Neural cell (in vitro differentiated cells): ENCODE results near the gene ADAT3. TPM values are rescaled to one million over a fixed set of nuclear protein-coding genes. Genes with fewer than 3 reads are reported as not detected.

ENCODE experiments used
- H2AFZ ChIP-seq: fragments of 200-600, 300-800 bp; sonication (generic), shearing (Covaris generic); 2 replicates; pipeline ENCODE4 v1.6.0; 2014; ENCODE audit warnings: low read depth, mild to moderate bottlenecking, antibody characterized with exemption, low read length, moderate library complexity
- H3F3A ChIP-seq: fragments of 200-600 bp; shearing (Covaris generic); 2 replicates; pipeline ENCODE4 v1.6.1; 2016; ENCODE audit warnings: mild to moderate bottlenecking, moderate library complexity, mixed read lengths, antibody characterized with exemption, low read length; ENCODE audit not compliant: insufficient read depth, poor library complexity, severe bottlenecking
- H3K27ac ChIP-seq: fragments of 200-600, 300-800 bp; sonication (generic), shearing (Covaris generic); 2 replicates; pipeline ENCODE4 v1.5.1; 2014; ENCODE audit warnings: mild to moderate bottlenecking, low read length, moderate library complexity
- H3K27me3 ChIP-seq: fragments of 300-800, 200-600 bp; sonication (generic), shearing (Covaris generic); 2 replicates; pipeline ENCODE4 v1.6.0; 2014; ENCODE audit warnings: mild to moderate bottlenecking, low read depth, low read length, moderate library complexity; ENCODE audit not compliant: insufficient read depth
- H3K36me3 ChIP-seq: fragments of 300-800, 200-600 bp; sonication (generic), shearing (Covaris generic); 2 replicates; pipeline ENCODE4 v1.5.1; 2014; ENCODE audit warnings: mild to moderate bottlenecking, antibody characterized with exemption, low read length, moderate library complexity; ENCODE audit not compliant: insufficient read depth
- H3K4me2 ChIP-seq: fragments of 300-800, 200-600 bp; sonication (generic), shearing (Covaris generic); 2 replicates; pipeline ENCODE4 v1.6.0; 2014; ENCODE audit warnings: mild to moderate bottlenecking, low read length
- H3K4me3 ChIP-seq: fragments of 300-800, 200-600 bp; sonication (generic), shearing (Covaris generic); 2 replicates; pipeline ENCODE4 v1.5.1; 2014; ENCODE audit warnings: mild to moderate bottlenecking, low read length, moderate library complexity
- H3K79me2 ChIP-seq: fragments of 200-600 bp; shearing (Covaris generic); replicated peaks from 2 replicates; pipeline ENCODE4 v1.6.0; 2014; ENCODE audit warnings: mild to moderate bottlenecking, low read length, moderate library complexity; ENCODE audit not compliant: insufficient read depth
- H3K9ac ChIP-seq: fragments of 300-800, 200-600 bp; sonication (generic), shearing (Covaris generic); 2 replicates; pipeline ENCODE4 v1.6.1; 2016; ENCODE audit warnings: mild to moderate bottlenecking, low read length, mixed read lengths
- H3K9me2 ChIP-seq: fragments of 200-600 bp; shearing (Covaris generic); 2 replicates; pipeline ENCODE4 v1.6.1; 2016; ENCODE audit warnings: mild to moderate bottlenecking, low read length, mixed read lengths; ENCODE audit not compliant: insufficient read depth
- H3K9me3 ChIP-seq: fragments of 200-600, 300-800 bp; sonication (generic), shearing (Covaris generic); 2 replicates; pipeline ENCODE4 v1.6.1; 2016; ENCODE audit warnings: mild to moderate bottlenecking, mixed run types, low read length, moderate library complexity, mixed read lengths
- H4K20me1 ChIP-seq: fragments of 200-600 bp; shearing (Covaris generic); 2 replicates; pipeline ENCODE4 v1.6.1; 2016; ENCODE audit warnings: mild to moderate bottlenecking, mixed run types; ENCODE audit not compliant: insufficient read depth
- CTCF ChIP-seq: fragments of 450-650 bp; IDR thresholded peaks from 2 replicates; pipeline ENCODE4 v1.5.1; 2014; ENCODE audit warnings: antibody characterized with exemption, mild to moderate bottlenecking, moderate library complexity; ENCODE audit not compliant: poor library complexity, severe bottlenecking
- EP300 ChIP-seq: fragments of 450-650 bp; conservative IDR thresholded peaks from 2 replicates; pipeline ENCODE4 v1.6.1; 2014; ENCODE audit warnings: antibody characterized with exemption, mild to moderate bottlenecking, moderate library complexity; ENCODE audit not compliant: poor library complexity, severe bottlenecking
- EZH2 ChIP-seq: fragments of 200-600, 300-800 bp; shearing (Covaris generic), sonication (generic); IDR thresholded peaks from 2 replicates; pipeline ENCODE4 v1.6.1; 2014; ENCODE audit warnings: antibody characterized with exemption, low read length, borderline replicate concordance, mild to moderate bottlenecking; ENCODE audit not compliant: insufficient read depth, poor library complexity, severe bottlenecking
- MXI1 ChIP-seq: fragments of 450-650 bp; conservative IDR thresholded peaks from 2 replicates; pipeline ENCODE4 v1.6.1; 2014; ENCODE audit warnings: antibody characterized with exemption, mild to moderate bottlenecking; ENCODE audit not compliant: poor library complexity, severe bottlenecking
- POLR2AphosphoS5 ChIP-seq: IDR thresholded peaks from 2 replicates; pipeline ENCODE4 v1.6.1; 2012
- RAD21 ChIP-seq: fragments of 450-650 bp; conservative IDR thresholded peaks from 2 replicates; pipeline ENCODE4 v1.6.1; 2014; ENCODE audit warnings: antibody characterized with exemption, mild to moderate bottlenecking, moderate library complexity
- SMC3 ChIP-seq: fragments of 450-650 bp; conservative IDR thresholded peaks from 2 replicates; pipeline ENCODE4 v1.6.1; 2014; ENCODE audit warnings: antibody characterized with exemption, mild to moderate bottlenecking, moderate library complexity; ENCODE audit not compliant: poor library complexity
- TAF1 ChIP-seq: IDR thresholded peaks from 2 replicates; pipeline ENCODE4 v1.6.1; 2012; ENCODE audit warnings: low read depth
- polyA plus RNA-seq: library from polyadenylated mRNA; depleted of rRNA; stranded (reverse); fragments of >200 nt; gene quantifications from 2 replicates; pipeline ENCODE4 v1.2.3, GENCODE V29; 2014
- TF ChIP-seq, protein P1 (sequence below): IDR thresholded peaks from 2 replicates; pipeline ENCODE4 v1.6.1; 2012; ENCODE audit warnings: borderline replicate concordance

ADAT3 gene
- polyA plus RNA-seq, 1 donor from 2014 or later: 1.6 TPM

- Histone ChIP-seq H4K20me1 (no peaks in the 10 kb centered on the region), H2AFZ (no peak overlapping the region), H3K4me2 (no peak overlapping the region), H3K9ac (no peak overlapping the region), H3K9me2 (no peaks in the 10 kb centered on the region), H3K27ac (no peak overlapping the region), H3K4me3 (no peak overlapping the region), H3K9me3 (no peaks in the 10 kb centered on the region), H3K27me3 (no peaks in the 10 kb centered on the region), H3F3A (no peaks in the 10 kb centered on the region), H3K79me2 (peaks cover 46% of the 10 kb centered on the region), H3K36me3 (no peaks in the 10 kb centered on the region)
- no peak for TF ChIP-seq EP300
- TF ChIP-seq POLR2AphosphoS5: no peak
Observed at GRCh38 chr19:1950640-1951039, 45.4 kb downstream of the ADAT3 start.

- Histone ChIP-seq H3K9ac (no peak overlapping the region), H3K4me3 (no peak overlapping the region), H3K79me2 (peaks cover 38% of the 10 kb centered on the region), H3K36me3 (no peaks in the 10 kb centered on the region), H2AFZ (no peak overlapping the region), H3K9me2 (no peaks in the 10 kb centered on the region), H3K27ac (no peak overlapping the region), H3K9me3 (no peaks in the 10 kb centered on the region), H3K27me3 (no peaks in the 10 kb centered on the region), H4K20me1 (no peaks in the 10 kb centered on the region), H3K4me2 (no peak overlapping the region), H3F3A (no peaks in the 10 kb centered on the region)
- TF ChIP-seq MXI1 (no peak), SMC3 (no peak), RAD21 (no peak), EP300 (no peak), POLR2AphosphoS5 (no peak), TAF1 (no peak), EZH2 (no peak), CTCF (no peak)
- TF ChIP-seq, protein P1, sequence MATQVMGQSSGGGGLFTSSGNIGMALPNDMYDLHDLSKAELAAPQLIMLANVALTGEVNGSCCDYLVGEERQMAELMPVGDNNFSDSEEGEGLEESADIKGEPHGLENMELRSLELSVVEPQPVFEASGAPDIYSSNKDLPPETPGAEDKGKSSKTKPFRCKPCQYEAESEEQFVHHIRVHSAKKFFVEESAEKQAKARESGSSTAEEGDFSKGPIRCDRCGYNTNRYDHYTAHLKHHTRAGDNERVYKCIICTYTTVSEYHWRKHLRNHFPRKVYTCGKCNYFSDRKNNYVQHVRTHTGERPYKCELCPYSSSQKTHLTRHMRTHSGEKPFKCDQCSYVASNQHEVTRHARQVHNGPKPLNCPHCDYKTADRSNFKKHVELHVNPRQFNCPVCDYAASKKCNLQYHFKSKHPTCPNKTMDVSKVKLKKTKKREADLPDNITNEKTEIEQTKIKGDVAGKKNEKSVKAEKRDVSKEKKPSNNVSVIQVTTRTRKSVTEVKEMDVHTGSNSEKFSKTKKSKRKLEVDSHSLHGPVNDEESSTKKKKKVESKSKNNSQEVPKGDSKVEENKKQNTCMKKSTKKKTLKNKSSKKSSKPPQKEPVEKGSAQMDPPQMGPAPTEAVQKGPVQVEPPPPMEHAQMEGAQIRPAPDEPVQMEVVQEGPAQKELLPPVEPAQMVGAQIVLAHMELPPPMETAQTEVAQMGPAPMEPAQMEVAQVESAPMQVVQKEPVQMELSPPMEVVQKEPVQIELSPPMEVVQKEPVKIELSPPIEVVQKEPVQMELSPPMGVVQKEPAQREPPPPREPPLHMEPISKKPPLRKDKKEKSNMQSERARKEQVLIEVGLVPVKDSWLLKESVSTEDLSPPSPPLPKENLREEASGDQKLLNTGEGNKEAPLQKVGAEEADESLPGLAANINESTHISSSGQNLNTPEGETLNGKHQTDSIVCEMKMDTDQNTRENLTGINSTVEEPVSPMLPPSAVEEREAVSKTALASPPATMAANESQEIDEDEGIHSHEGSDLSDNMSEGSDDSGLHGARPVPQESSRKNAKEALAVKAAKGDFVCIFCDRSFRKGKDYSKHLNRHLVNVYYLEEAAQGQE: no peak
Observed at GRCh38 chr19:1952635-1953034, 47.4 kb downstream of the ADAT3 start.

DNA sequence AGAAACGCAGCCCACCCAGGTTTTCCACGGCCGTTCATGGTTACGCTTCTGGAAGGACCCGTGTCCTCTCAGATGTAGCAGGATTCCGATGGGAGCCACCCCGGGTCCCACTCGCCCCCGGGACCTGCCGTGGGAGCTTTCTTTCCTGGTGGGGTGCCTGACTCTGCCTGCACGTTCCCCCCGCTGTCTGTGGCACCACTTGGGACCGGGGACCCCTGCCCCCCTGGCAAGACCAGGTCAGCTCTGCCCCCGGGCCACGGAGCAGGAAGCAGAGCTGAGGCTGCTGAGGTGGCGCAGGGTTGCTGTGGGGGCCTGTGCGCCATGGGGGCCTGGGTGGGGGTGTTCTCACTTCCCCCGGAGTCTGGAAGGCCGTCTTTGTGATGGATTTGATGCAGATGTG lies 47.8 kb downstream of the ADAT3 start:
- H3K4me3 ChIP-seq: no peak overlapping the region
- TF ChIP-seq EZH2 (no peak), RAD21 (no peak), EP300 (no peak), MXI1 (no peak)
- no peak overlapping the region for H3K4me2 ChIP-seq
- H3K79me2 ChIP-seq: peaks cover 35% of the 10 kb centered on the region
- H3F3A ChIP-seq: no peaks in the 10 kb centered on the region
- H3K27me3 ChIP-seq: no peaks in the 10 kb centered on the region
- H3K9me2 ChIP-seq: no peaks in the 10 kb centered on the region
- H4K20me1 ChIP-seq: no peaks in the 10 kb centered on the region
- no peaks in the 10 kb centered on the region for H3K36me3 ChIP-seq
- H2AFZ ChIP-seq: no peak overlapping the region
- no peak overlapping the region for H3K27ac ChIP-seq
- no peaks in the 10 kb centered on the region for H3K9me3 ChIP-seq
- no peak overlapping the region for H3K9ac ChIP-seq
